SK-N-MC (cell line): ENCODE results near the gene CLOCK.
A peak's percentile ranks its signal among the peaks of the same experiment; 100 is the strongest.

Source experiments
- DNase-seq: peaks from one replicate; pipeline ENCODE4 v3.0.0-alpha.2; 2011; ENCODE audit warnings: low read depth, low spot score
- H3K27ac ChIP-seq: fragments of 200-600 bp; sonication (generic); 2 replicates; pipeline ENCODE4 v1.5.1; 2016; ENCODE audit warnings: mixed run types
- H3K36me3 ChIP-seq: fragments of 200-600 bp; sonication (generic); 2 replicates; pipeline ENCODE4 v1.6.1; 2017; ENCODE audit warnings: antibody characterized with exemption, low read length, mixed read lengths; ENCODE audit not compliant: insufficient read depth
- H3K4me3 ChIP-seq: fragments of 200-600 bp; sonication (generic); 2 replicates; pipeline ENCODE4 v1.5.1; 2016
- H3K9ac ChIP-seq: fragments of 200-600 bp; sonication (generic); 2 replicates; pipeline ENCODE4 v1.8.0; 2017; ENCODE audit warnings: mixed run types, mixed read lengths; ENCODE audit not compliant: insufficient read length
- H3K9me3 ChIP-seq: fragments of 200-600 bp; sonication (generic); 2 replicates; pipeline ENCODE4 v1.6.1; 2017; ENCODE audit warnings: low read depth, mild to moderate bottlenecking, antibody characterized with exemption, low read length, moderate library complexity, mixed read lengths
- EZH2 ChIP-seq: fragments of 200-600 bp; sonication (generic); IDR thresholded peaks from one replicate; pipeline ENCODE4 v1.6.1; 2017; ENCODE audit warnings: antibody characterized with exemption
- FOXP2 ChIP-seq: optimal IDR thresholded peaks from 2 replicates; pipeline ENCODE3; 2011; ENCODE audit warnings: mild to moderate bottlenecking, moderate library complexity; ENCODE audit not compliant: insufficient read depth; ENCODE audit errors: extremely low read length, control extremely low read depth
- POLR2AphosphoS5 ChIP-seq: IDR thresholded peaks from 2 replicates; pipeline ENCODE4 v1.6.1; 2012; ENCODE audit warnings: mild to moderate bottlenecking, low read depth, low read length, borderline replicate concordance

The CLOCK gene

GRCh38 chr4:55530691-55531090 is 16.0 kb downstream of the CLOCK start:
- H3K9ac ChIP-seq, result no peak overlapping the region
- no peak for TF ChIP-seq FOXP2
- TF ChIP-seq POLR2AphosphoS5, result no peak
- TF ChIP-seq EZH2, result no peak

GRCh38 chr4:55530167-55530566 is 16.5 kb downstream of the CLOCK start:
- Histone ChIP-seq H3K9ac (no peak overlapping the region), H3K4me3 (no peak overlapping the region), H3K36me3 (peaks cover 11% of the 10 kb centered on the region), H3K27ac (no peak overlapping the region), H3K9me3 (peaks cover 10% of the 10 kb centered on the region; the same call in 1 of the 2 replicates)
- DNase-seq, result no peak
- TF ChIP-seq POLR2AphosphoS5 (no peak), EZH2 (no peak), FOXP2 (no peak)

More at GRCh38 chr4:55530691-55531090, 16.0 kb downstream of the CLOCK start:
- Histone ChIP-seq H3K4me3 (no peak overlapping the region), H3K27ac (no peak overlapping the region), H3K9me3 (peaks cover 10% of the 10 kb centered on the region; the same call in 1 of the 2 replicates), H3K36me3 (peaks cover 11% of the 10 kb centered on the region)
- no peak for DNase-seq

- Histone ChIP-seq H3K36me3 (peaks cover 3% of the 10 kb centered on the region; the same call in 1 of the 2 replicates), H3K27ac (no peak overlapping the region), H3K9ac (no peak overlapping the region), H3K9me3 (peaks cover 4% of the 10 kb centered on the region; the same call in 1 of the 2 replicates), H3K4me3 (no peak overlapping the region)
- no peak for DNase-seq
- TF ChIP-seq POLR2AphosphoS5 (no peak), FOXP2 (no peak), EZH2 (no peak)
These were observed 18.2 kb downstream of the CLOCK start for GRCh38 chr4:55528491-55528890.

GRCh38 chr4:55524844-55525571 is 21.7 kb downstream of the CLOCK start:
- Histone ChIP-seq H3K9me3 (no peaks in the 10 kb centered on the region), H3K36me3 (no peaks in the 10 kb centered on the region), H3K4me3 (no peak overlapping the region), H3K9ac (no peak overlapping the region), H3K27ac (peak overlapping the region; percentile 6; the same call in 1 of the 2 replicates)
- no peak for DNase-seq
- TF ChIP-seq POLR2AphosphoS5 (no peak), FOXP2 (no peak), EZH2 (no peak)

- no peak for TF ChIP-seq POLR2AphosphoS5
- no peak for TF ChIP-seq FOXP2
- TF ChIP-seq EZH2, result no peak
- Histone ChIP-seq H3K27ac (no peak overlapping the region), H3K9ac (no peak overlapping the region), H3K36me3 (no peaks in the 10 kb centered on the region), H3K4me3 (no peak overlapping the region), H3K9me3 (no peaks in the 10 kb centered on the region)
- DNase-seq, result no peak
These were observed 28.3 kb downstream of the CLOCK start for GRCh38 chr4:55518442-55518841.

- no peak for DNase-seq
- H3K36me3 ChIP-seq, result no peaks in the 10 kb centered on the region
- H3K27ac ChIP-seq, result no peak overlapping the region
- no peaks in the 10 kb centered on the region for H3K9me3 ChIP-seq
- H3K4me3 ChIP-seq, result no peak overlapping the region
- H3K9ac ChIP-seq, result no peak overlapping the region
- TF ChIP-seq FOXP2, result no peak
- TF ChIP-seq EZH2, result no peak
- TF ChIP-seq POLR2AphosphoS5, result no peak
These were observed 29.0 kb downstream of the CLOCK start for GRCh38 chr4:55517526-55518229.

GRCh38 chr4:55512922-55513571 is 33.7 kb downstream of the CLOCK start:
- Histone ChIP-seq H3K27ac (no peak overlapping the region), H3K36me3 (no peaks in the 10 kb centered on the region), H3K4me3 (no peak overlapping the region), H3K9ac (no peak overlapping the region), H3K9me3 (no peaks in the 10 kb centered on the region)
- no peak for DNase-seq
- no peak for TF ChIP-seq POLR2AphosphoS5
- no peak for TF ChIP-seq FOXP2

- no peak overlapping the region for H3K9ac ChIP-seq
- no peaks in the 10 kb centered on the region for H3K36me3 ChIP-seq
- TF ChIP-seq POLR2AphosphoS5, result no peak
- no peak for TF ChIP-seq FOXP2
- no peak for TF ChIP-seq EZH2
- H3K27ac ChIP-seq, result no peak overlapping the region
- DNase-seq, result no peak
- no peaks in the 10 kb centered on the region for H3K9me3 ChIP-seq
- H3K4me3 ChIP-seq, result no peak overlapping the region
These were observed 34.6 kb downstream of the CLOCK start for GRCh38 chr4:55512077-55512476.
